Medulla oblongata (tissue), 1 donor: ENCODE measurements around the gene WDR62.

ENCODE experiments used
- DNase-seq: peaks from one replicate; pipeline ENCODE4 v3.0.0-alpha.2; 2015; ENCODE audit errors: extremely low spot score

Gene WDR62

DNA sequence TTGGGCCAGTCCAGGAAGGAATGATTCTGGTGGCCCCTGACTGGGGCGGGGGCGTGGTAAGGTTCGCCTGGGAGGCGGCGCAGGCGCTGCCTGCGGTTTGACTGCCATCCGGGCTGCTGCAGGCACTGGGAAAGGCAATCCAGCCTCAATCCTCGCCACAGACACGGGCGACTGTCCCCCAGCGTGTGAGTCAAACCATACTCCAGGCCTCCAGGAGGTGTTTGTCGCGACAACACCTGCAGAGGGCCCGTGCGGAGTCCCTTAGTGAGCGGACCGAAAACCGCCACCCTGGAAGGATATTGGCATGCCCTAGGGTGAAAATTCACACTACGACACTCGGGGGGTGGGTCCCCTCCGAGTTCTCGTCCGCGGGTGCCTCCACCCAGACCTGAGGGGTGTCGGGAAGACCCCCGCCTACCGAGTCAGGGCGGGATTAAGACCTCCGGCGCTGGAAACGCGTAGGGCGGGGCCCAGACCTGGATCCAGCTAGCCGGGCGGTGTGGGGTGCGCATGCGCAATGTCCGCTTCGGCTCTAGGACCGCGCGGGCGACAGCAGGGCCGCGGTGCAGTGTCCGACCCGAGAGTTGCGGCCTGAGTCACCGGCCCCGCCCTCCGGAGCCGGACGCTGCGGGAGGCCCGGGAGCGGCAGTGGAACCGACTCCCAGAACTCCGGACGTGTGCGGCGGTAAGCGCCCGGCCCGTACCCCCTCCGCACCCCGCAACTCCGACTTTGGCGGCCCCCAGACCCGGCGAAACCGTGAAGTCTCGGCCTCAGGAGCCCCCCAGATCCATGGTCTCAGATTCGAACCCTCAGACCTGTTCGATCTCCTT is 85.0 kb downstream of the WDR62 start, which contains the start of gene CAPNS1:
Gene CAPNS1 (plus strand): TSS at position 594 of the 831 bp plus-strand sequence. CDS start 946 bp downstream, outside the sequence.
- peak; percentile 97 for DNase-seq

GRCh38 chr19:36140304-36141038 is 85.8 kb downstream of the WDR62 start:
- peak; percentile 24 for DNase-seq

DNA sequence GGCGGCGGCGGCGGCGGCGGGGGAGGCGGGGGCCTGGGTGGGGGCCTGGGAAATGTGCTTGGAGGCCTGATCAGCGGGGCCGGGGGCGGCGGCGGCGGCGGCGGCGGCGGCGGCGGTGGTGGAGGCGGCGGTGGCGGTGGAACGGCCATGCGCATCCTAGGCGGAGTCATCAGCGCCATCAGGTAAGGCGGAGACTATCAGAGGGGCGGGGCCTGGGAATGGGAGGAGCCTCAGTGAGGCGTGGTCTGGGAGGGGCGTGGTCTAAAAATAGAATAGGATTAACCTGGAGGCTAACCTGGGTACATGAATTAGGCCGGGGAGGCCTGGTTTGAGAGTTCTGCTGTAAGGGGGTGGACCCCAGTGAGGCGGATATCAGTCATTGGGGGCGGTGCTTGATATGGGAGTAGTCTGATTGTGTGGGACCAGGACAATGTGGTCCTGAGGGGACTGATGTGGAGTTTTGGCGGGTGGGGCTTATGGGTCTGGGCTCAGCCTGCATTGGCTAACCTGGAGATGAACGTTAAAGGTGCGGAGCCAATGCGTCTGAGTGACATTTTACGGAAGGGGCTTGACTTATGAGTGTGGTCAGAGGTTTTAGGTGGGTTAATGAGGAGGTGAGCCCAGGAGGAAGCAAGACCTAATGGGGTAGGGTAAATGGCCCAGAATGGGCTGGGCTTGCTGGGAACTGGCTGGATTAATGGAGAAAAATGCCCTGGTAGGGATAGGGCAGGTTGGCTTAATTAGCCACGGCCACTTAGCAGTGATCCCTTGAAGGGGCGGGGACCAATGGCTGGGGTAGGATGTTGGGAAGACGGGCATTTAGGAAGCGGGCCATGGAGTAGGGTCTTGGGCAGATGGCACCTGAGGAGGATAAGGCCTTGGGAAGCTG is 86.6 kb downstream of the WDR62 start:
- peak; percentile 67 for DNase-seq

DNA sequence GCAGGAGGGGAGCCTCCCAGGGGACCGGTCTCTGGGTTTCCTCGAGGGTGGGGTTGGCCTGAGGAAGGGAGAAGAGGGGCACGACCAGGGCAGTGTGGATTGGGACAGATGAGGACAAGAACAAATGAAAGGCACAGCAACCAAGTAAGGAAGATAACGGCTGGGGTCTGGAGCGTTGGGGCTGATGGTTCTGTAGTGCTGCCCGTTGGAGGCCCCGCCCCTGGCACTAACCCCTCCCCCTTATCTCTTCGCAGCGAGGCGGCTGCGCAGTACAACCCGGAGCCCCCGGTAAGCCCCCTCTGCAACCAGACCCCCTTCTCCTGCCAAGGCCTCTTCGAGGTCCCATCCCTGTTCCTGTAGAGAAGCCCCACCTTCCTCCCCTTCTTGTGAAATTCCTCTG is 87.3 kb downstream of the WDR62 start:
- DNase-seq = no peak

DNA sequence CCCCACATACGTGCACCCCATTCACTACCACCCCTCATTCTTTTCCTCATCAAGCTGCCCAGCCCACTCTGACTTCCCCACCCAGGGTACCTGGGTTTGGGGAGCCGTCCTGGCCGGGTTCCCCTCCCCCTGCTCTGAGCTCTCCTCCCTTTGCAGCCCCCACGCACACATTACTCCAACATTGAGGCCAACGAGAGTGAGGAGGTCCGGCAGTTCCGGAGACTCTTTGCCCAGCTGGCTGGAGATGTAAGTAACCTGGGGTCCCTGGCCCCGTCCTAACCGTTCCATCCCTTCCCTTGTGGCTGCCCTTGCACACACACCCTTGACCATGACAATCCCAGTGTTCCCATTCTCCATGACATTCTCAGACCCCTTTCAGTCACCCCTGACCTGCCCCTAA is 87.8 kb downstream of the WDR62 start:
- no peak for DNase-seq

- DNase-seq = no peak
Measured at GRCh38 chr19:36144624-36145023, 89.9 kb downstream of the WDR62 start.

GRCh38 chr19:36149673-36150406 is 95.1 kb downstream of the WDR62 start:
- DNase-seq = no peak

- DNase-seq = no peak
Measured at GRCh38 chr19:36150586-36150985, 95.9 kb downstream of the WDR62 start.

- DNase-seq = no peak
Measured at GRCh38 chr19:36151144-36152018, 96.7 kb downstream of the WDR62 start.

DNA sequence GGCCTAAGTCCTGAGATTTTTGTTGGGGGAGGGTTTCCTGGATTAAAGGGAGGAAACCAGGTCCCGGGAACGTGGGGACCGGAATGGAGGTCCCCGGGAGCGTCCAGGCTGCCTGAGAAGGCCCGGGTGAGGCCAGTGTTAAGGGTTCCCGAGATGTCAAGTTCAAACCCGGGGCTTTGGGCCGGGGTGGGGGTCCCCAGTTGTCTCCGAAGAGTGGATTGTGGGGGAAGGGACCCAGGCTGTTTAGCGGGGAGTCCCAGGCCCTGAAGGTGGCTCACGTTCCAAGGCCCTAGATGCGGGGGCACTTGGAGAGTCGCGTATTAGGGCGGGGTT is 97.3 kb downstream of the WDR62 start:
- no peak for DNase-seq

- no peak for DNase-seq
Measured at GRCh38 chr19:36152352-36153091, 97.8 kb downstream of the WDR62 start, which contains the start of gene COX7A1. COX7A1 (minus strand) TSS chr19:36152447; CDS start chr19:36152407, 40 bp downstream.

- DNase-seq = no peak
Measured at GRCh38 chr19:36153126-36153525, 98.4 kb downstream of the WDR62 start.
